ENCODE data around the gene TRHDE. TPM values are rescaled to one million over a fixed set of nuclear protein-coding genes. Genes with fewer than 3 reads are reported as not detected.
"Not testable (repeated sequence)": the region's sequence is repeated elsewhere in the genome, so short reads cannot be mapped to it uniquely, and the experiment has no call there.

Gene TRHDE
- total and polyA plus RNA-seq, 4 donors, result 0.13 to 2.3 (median 1.0) TPM

- Histone ChIP-seq H3K4me1 (ENCODE audit: control insufficient read depth in 1 of 2, insufficient read depth in 2 of 2, low read length in 2 of 2) (no peaks in the 10 kb centered on the region), H3K4me3 (ENCODE audit: low read length in 2 of 2) (no peak overlapping the region), H3K27me3 (ENCODE audit: control insufficient read depth in 1 of 2, insufficient read depth in 2 of 2, low read length in 1 of 2) (no peaks in the 10 kb centered on the region), H3K9me3 (ENCODE audit: control insufficient read depth, low read length) (no peaks in the 10 kb centered on the region), H3K36me3 (ENCODE audit: control insufficient read depth in 1 of 2, insufficient read depth in 2 of 2, low read length in 1 of 2) (no peaks in the 10 kb centered on the region), H3K27ac (ENCODE audit: low read depth in 1 of 2, low read length in 2 of 2) (no peak overlapping the region)
- ATAC-seq (ENCODE audit: low FRiP score) (no peak), DNase-seq (no peak)
- 93 to 95% methylated on average over 3 of the region's 3 CpGs for WGBS, 2 donors
- intact Hi-C loops (cut with DNase I), result no loop called here
Observed at GRCh38 chr12:72622556-72622955, 350.4 kb downstream of the TRHDE start.

GRCh38 chr12:72631926-72632685 lies 359.9 kb downstream of the TRHDE start:
- no peak overlapping the region for H3K27ac ChIP-seq (ENCODE audit: low read depth in 1 of 2, low read length in 2 of 2)
- intact Hi-C loops (cut with DNase I), result no loop called here
- no peak for ATAC-seq (ENCODE audit: low FRiP score)

DNA sequence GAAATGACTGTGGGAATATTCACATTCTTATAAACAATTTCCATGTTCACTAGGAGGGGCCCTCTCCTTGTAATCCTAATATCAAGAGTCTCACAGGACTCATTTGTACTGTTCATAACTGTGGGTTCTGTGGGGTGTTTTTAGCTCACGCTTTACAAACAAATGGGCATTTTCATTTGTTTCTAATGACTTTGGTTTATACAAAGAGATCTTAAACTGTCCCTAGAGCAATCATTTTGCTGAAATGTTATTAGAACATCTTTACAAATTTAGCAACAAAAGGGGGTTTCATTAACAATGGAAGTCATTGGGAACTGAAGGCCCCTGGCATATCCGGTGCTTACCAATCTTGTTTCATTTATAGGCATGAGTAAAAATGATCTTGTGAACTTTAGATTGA lies 370.5 kb downstream of the TRHDE start:
- 89 to 90% methylated on average over 2 of the region's 2 CpGs for WGBS, 2 donors
- Histone ChIP-seq H3K27me3 (ENCODE audit: control insufficient read depth in 1 of 2, insufficient read depth in 2 of 2, low read length in 1 of 2) (no peaks in the 10 kb centered on the region), H3K4me3 (ENCODE audit: low read length in 2 of 2) (no peak overlapping the region), H3K9me3 (ENCODE audit: control insufficient read depth, low read length) (no peaks in the 10 kb centered on the region), H3K36me3 (ENCODE audit: control insufficient read depth in 1 of 2, insufficient read depth in 2 of 2, low read length in 1 of 2) (no peaks in the 10 kb centered on the region), H3K27ac (ENCODE audit: low read depth in 1 of 2, low read length in 2 of 2) (no peak overlapping the region), H3K4me1 (ENCODE audit: control insufficient read depth in 1 of 2, insufficient read depth in 2 of 2, low read length in 2 of 2) (no peaks in the 10 kb centered on the region)
- no peak for DNase-seq
- ATAC-seq (ENCODE audit: low FRiP score), result no peak
- intact Hi-C loops (cut with DNase I), result no loop called here

More at GRCh38 chr12:72631926-72632685, 359.9 kb downstream of the TRHDE start:
- Histone ChIP-seq H3K4me3 (ENCODE audit: low read length in 2 of 2) (no peak overlapping the region), H3K9me3 (ENCODE audit: control insufficient read depth, low read length) (no peaks in the 10 kb centered on the region), H3K27me3 (ENCODE audit: control insufficient read depth in 1 of 2, insufficient read depth in 2 of 2, low read length in 1 of 2) (no peaks in the 10 kb centered on the region), H3K4me1 (ENCODE audit: control insufficient read depth in 1 of 2, insufficient read depth in 2 of 2, low read length in 2 of 2) (no peaks in the 10 kb centered on the region), H3K36me3 (ENCODE audit: control insufficient read depth in 1 of 2, insufficient read depth in 2 of 2, low read length in 1 of 2) (no peaks in the 10 kb centered on the region)
- DNase-seq, result no peak
- WGBS, 2 donors, result 65 to 71% methylated on average over 4 of the region's 4 CpGs

DNA sequence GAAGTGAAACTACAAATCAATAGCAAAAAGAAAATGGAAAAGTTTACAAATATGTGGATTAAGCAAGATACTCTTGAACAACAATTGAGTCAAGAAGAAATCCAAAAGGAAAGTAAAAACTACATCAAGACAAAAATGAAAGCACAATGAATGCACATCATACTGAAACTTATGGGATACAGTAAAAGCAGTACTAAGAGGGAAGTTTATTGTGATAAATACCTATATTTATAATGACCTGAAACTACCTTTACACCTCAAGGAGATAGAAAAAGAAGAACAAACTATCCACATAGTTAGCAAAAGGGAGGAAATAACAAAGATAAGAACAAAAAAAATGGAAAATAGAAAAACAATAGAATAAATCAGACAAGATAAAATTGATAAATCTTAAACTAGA lies 375.0 kb downstream of the TRHDE start:
- Histone ChIP-seq H3K4me3 (ENCODE audit: low read length in 2 of 2) (no peak overlapping the region), H3K9me3 (ENCODE audit: control insufficient read depth, low read length) (no peaks in the 10 kb centered on the region)
- DNase-seq, result no peak

GRCh38 chr12:72658615-72659014 lies 386.4 kb downstream of the TRHDE start:
- ATAC-seq (ENCODE audit: low FRiP score) (no peak), DNase-seq (no peak)
- Histone ChIP-seq H3K27me3 (ENCODE audit: control insufficient read depth in 1 of 2, insufficient read depth in 2 of 2, low read length in 1 of 2) (no peaks in the 10 kb centered on the region), H3K9me3 (ENCODE audit: control insufficient read depth, low read length) (no peaks in the 10 kb centered on the region), H3K4me3 (ENCODE audit: low read length in 2 of 2) (no peak overlapping the region), H3K4me1 (ENCODE audit: control insufficient read depth in 1 of 2, insufficient read depth in 2 of 2, low read length in 2 of 2) (no peaks in the 10 kb centered on the region), H3K36me3 (ENCODE audit: control insufficient read depth in 1 of 2, insufficient read depth in 2 of 2, low read length in 1 of 2) (no peaks in the 10 kb centered on the region), H3K27ac (ENCODE audit: low read depth in 1 of 2, low read length in 2 of 2) (no peak overlapping the region)
- intact Hi-C loops (cut with DNase I), result no loop called here

More for the DNA sequence above, 375.0 kb downstream of the TRHDE start:
- Histone ChIP-seq H3K36me3 (ENCODE audit: control insufficient read depth in 1 of 2, insufficient read depth in 2 of 2, low read length in 1 of 2) (no peaks in the 10 kb centered on the region), H3K27ac (ENCODE audit: low read depth in 1 of 2, low read length in 2 of 2) (no peak overlapping the region), H3K27me3 (ENCODE audit: control insufficient read depth in 1 of 2, insufficient read depth in 2 of 2, low read length in 1 of 2) (no peaks in the 10 kb centered on the region), H3K4me1 (ENCODE audit: control insufficient read depth in 1 of 2, insufficient read depth in 2 of 2, low read length in 2 of 2) (no peaks in the 10 kb centered on the region)
- intact Hi-C loops (cut with DNase I), result no loop called here
- no peak for ATAC-seq (ENCODE audit: low FRiP score)

DNA sequence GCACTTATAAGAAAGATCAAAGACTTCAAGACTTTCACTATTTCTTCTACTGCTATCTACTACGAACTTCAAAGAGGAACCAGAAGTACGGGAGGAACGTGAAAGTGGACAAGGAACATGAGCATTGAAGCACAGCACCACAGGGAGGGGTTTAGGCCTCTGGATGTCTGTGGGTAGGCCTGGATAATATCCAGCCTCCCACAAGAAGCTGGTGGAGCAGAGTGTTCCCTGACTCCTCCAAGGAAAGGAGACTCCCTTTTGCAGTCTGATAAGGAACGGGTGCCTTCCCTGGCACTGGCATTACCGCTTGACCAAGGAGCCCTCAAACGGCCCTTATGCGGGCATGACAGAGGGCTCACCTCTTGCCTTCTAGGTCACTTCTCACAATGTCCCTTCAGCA lies 388.0 kb downstream of the TRHDE start:
- H3K4me1 ChIP-seq (ENCODE audit: control insufficient read depth in 1 of 2, insufficient read depth in 2 of 2, low read length in 2 of 2); H3K27ac ChIP-seq (ENCODE audit: low read depth in 1 of 2, low read length in 2 of 2); H3K36me3 ChIP-seq (ENCODE audit: control insufficient read depth in 1 of 2, insufficient read depth in 2 of 2, low read length in 1 of 2); DNase-seq; ATAC-seq (ENCODE audit: low FRiP score); H3K9me3 ChIP-seq (ENCODE audit: control insufficient read depth, low read length); H3K4me3 ChIP-seq (ENCODE audit: low read length in 2 of 2); intact Hi-C loops (cut with DNase I); H3K27me3 ChIP-seq (ENCODE audit: control insufficient read depth in 1 of 2, insufficient read depth in 2 of 2, low read length in 1 of 2): not testable (repeated sequence)
- WGBS, 2 donors, result 93% methylated on average over 7 of the region's 7 CpGs

GRCh38 chr12:72673853-72674252 lies 401.7 kb downstream of the TRHDE start:
- Histone ChIP-seq H3K36me3 (ENCODE audit: control insufficient read depth in 1 of 2, insufficient read depth in 2 of 2, low read length in 1 of 2) (no peaks in the 10 kb centered on the region), H3K27ac (ENCODE audit: low read depth in 1 of 2, low read length in 2 of 2) (no peak overlapping the region), H3K4me3 (ENCODE audit: low read length in 2 of 2) (no peak overlapping the region), H3K9me3 (ENCODE audit: control insufficient read depth, low read length) (peaks cover 2% of the 10 kb centered on the region), H3K27me3 (ENCODE audit: control insufficient read depth in 1 of 2, insufficient read depth in 2 of 2, low read length in 1 of 2) (no peaks in the 10 kb centered on the region), H3K4me1 (ENCODE audit: control insufficient read depth in 1 of 2, insufficient read depth in 2 of 2, low read length in 2 of 2) (no peaks in the 10 kb centered on the region)
- no peak for DNase-seq
- WGBS, 2 donors, result 72% methylated on average over 4 of the region's 4 CpGs
- ATAC-seq (ENCODE audit: low FRiP score), result no peak
- intact Hi-C loops (cut with DNase I), result no loop called here

DNA sequence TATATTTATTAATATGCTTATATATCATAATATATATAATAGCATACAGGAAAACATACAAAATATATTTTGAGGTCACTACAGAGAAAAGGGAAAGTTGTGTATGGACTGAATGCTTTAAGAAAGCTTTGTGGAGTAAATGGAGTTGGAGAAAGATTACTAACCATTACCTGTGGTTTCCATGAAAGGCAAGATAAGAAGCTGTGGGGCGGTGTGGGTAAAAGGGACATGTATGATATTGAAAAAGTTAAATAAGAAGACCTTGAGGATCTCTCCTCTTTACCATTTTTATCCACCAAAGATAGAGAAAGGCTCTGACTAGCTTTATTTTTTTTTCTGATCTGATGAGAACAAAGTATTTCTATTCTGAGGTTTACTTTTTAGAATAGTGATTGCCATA lies 404.4 kb downstream of the TRHDE start:
- intact Hi-C loops (cut with DNase I), result no loop called here
- no peaks in the 10 kb centered on the region for H3K4me1 ChIP-seq (ENCODE audit: control insufficient read depth in 1 of 2, insufficient read depth in 2 of 2, low read length in 2 of 2)
- H3K27me3 ChIP-seq (ENCODE audit: control insufficient read depth in 1 of 2, insufficient read depth in 2 of 2, low read length in 1 of 2), result no peaks in the 10 kb centered on the region
- WGBS, 2 donors, result 95 to 99% methylated on average over 1 of the region's 1 CpG
- no peaks in the 10 kb centered on the region for H3K36me3 ChIP-seq (ENCODE audit: control insufficient read depth in 1 of 2, insufficient read depth in 2 of 2, low read length in 1 of 2)
- DNase-seq, result no peak
- no peak overlapping the region for H3K4me3 ChIP-seq (ENCODE audit: low read length in 2 of 2)
- peaks cover 2% of the 10 kb centered on the region for H3K9me3 ChIP-seq (ENCODE audit: control insufficient read depth, low read length)
- no peak overlapping the region for H3K27ac ChIP-seq (ENCODE audit: low read depth in 1 of 2, low read length in 2 of 2)
- ATAC-seq (ENCODE audit: low FRiP score), result no peak

DNA sequence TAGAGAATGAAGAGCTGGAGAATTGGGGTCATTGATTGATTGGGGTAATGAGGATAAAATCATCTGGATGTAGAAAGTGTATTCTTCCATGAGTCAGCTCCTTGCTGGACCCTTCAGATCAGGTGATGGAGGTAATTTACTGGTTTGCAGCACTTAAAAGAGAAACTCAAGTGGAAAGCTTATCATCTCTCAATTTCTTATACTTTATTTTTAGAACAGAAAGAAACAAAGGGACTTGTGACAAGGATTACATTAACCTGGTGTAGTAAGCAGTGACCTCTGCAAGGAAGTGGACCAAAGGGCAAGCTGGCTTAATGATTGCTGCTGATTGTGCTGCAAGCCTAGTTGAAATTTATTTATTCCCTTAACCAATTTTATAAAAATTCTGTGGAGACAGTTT lies 405.0 kb downstream of the TRHDE start:
- ATAC-seq (ENCODE audit: low FRiP score), result no peak
- Histone ChIP-seq H3K9me3 (ENCODE audit: control insufficient read depth, low read length) (peaks cover 2% of the 10 kb centered on the region), H3K27ac (ENCODE audit: low read depth in 1 of 2, low read length in 2 of 2) (no peak overlapping the region), H3K27me3 (ENCODE audit: control insufficient read depth in 1 of 2, insufficient read depth in 2 of 2, low read length in 1 of 2) (no peaks in the 10 kb centered on the region), H3K4me3 (ENCODE audit: low read length in 2 of 2) (no peak overlapping the region), H3K36me3 (ENCODE audit: control insufficient read depth in 1 of 2, insufficient read depth in 2 of 2, low read length in 1 of 2) (no peaks in the 10 kb centered on the region), H3K4me1 (ENCODE audit: control insufficient read depth in 1 of 2, insufficient read depth in 2 of 2, low read length in 2 of 2) (no peaks in the 10 kb centered on the region)
- DNase-seq, result no peak
- intact Hi-C loops (cut with DNase I), result no loop called here
